HCT116 (cell line): ENCODE data around the gene NTN4.

ENCODE experiments used
- CTCF ChIP-seq, 3 experiments: fragments of 200-600 bp in 1 of 3; sonication (generic) in 1 of 3; IDR thresholded peaks in 2 of 3; conservative IDR thresholded peaks in 1 of 3; 2 replicates each; pipeline ENCODE4 v1.5.1; 2012 to 2017; ENCODE audit warnings: low read depth in 2 of 3, low read length in 2 of 3, antibody characterized with exemption in 1 of 3, borderline replicate concordance in 1 of 3, control low read depth in 1 of 3, mild to moderate bottlenecking in 1 of 3, mixed read lengths in 1 of 3, mixed run types in 1 of 3, moderate library complexity in 1 of 3; ENCODE audit not compliant: insufficient read depth in 1 of 3
- EZH2 ChIP-seq: fragments of 200-600 bp; sonication (generic); IDR thresholded peaks from 2 replicates; pipeline ENCODE4 v1.6.1; 2017; ENCODE audit warnings: antibody characterized with exemption, mixed run types
- JUND ChIP-seq: IDR thresholded peaks from 2 replicates; pipeline ENCODE4 v1.6.1; 2012
- POLR2A ChIP-seq: IDR thresholded peaks from 2 replicates; pipeline ENCODE4 v1.7.0; 2011; ENCODE audit warnings: borderline replicate concordance; ENCODE audit not compliant: insufficient read depth, insufficient read length; ENCODE audit errors: extremely low read depth
- POLR2AphosphoS5 ChIP-seq: IDR thresholded peaks from 2 replicates; pipeline ENCODE4 v1.6.1; 2011; ENCODE audit warnings: mild to moderate bottlenecking, low read depth, low read length, moderate library complexity
- RAD21 ChIP-seq: IDR thresholded peaks from 2 replicates; pipeline ENCODE4 v1.6.1; 2012; ENCODE audit warnings: low read depth, mild to moderate bottlenecking
- REST ChIP-seq: IDR thresholded peaks from 2 replicates; pipeline ENCODE4 v1.6.1; 2012; ENCODE audit warnings: low read depth
- SP1 ChIP-seq: IDR thresholded peaks from 2 replicates; pipeline ENCODE4 v1.6.1; 2012; ENCODE audit warnings: low read depth
- SRF ChIP-seq: IDR thresholded peaks from 2 replicates; pipeline ENCODE4 v1.6.1; 2012; ENCODE audit warnings: low read depth
- TCF7L2 ChIP-seq: IDR thresholded peaks from 2 replicates; pipeline ENCODE4 v1.7.0; 2011; ENCODE audit warnings: borderline replicate concordance, inconsistent platforms; ENCODE audit not compliant: insufficient read depth, insufficient read length; ENCODE audit errors: extremely low read depth
- ZNF274 ChIP-seq: fragments of 200-500 bp; sonication (Bioruptor generic); IDR thresholded peaks from 2 replicates; pipeline ENCODE4 v1.6.1; 2014; ENCODE audit warnings: mild to moderate bottlenecking, low read depth, low read length, inconsistent platforms

GRCh38 chr12:95630496-95630895, 160.1 kb downstream of the NTN4 start:
- TF ChIP-seq CTCF (IDR thresholded peaks at IDR 0.05 in 2 of 3, conservative IDR thresholded peaks at IDR 0.05 in 1 of 3; ENCODE audit: borderline replicate concordance in 1 of 3, insufficient read depth in 1 of 3, low read depth in 2 of 3, low read length in 2 of 3) (no peak), POLR2A (no peak), REST (no peak), ZNF274 (no peak), POLR2AphosphoS5 (no peak), RAD21 (no peak), SP1 (no peak), EZH2 (no peak), SRF (no peak), TCF7L2 (no peak), JUND (no peak)
